ENCODE data around the gene NUMB. TPM values are rescaled to one million over a fixed set of nuclear protein-coding genes. Genes with fewer than 3 reads are reported as not detected.
A peak's percentile ranks its signal among the peaks of the same experiment; 100 is the strongest.

Gene NUMB
- total RNA-seq, 1 experiment from 2014 or later: 41.1 TPM

GRCh38 chr14:73381380-73382013 lies 76.8 kb downstream of the NUMB start:
- Histone ChIP-seq H2AFZ (ENCODE audit: low read length) (no peak overlapping the region), H3K9me3 (ENCODE audit: low read length) (no peaks in the 10 kb centered on the region), H4K20me1 (ENCODE audit: insufficient read depth, low read depth, low read length) (no peaks in the 10 kb centered on the region), H3K4me1 (ENCODE audit: low read length) (peaks cover 16% of the 10 kb centered on the region), H3K9ac (ENCODE audit: low read length) (no peak overlapping the region), H3K27me3 (ENCODE audit: low read length) (no peaks in the 10 kb centered on the region), H3K36me3 (ENCODE audit: insufficient read depth, low read length) (no peaks in the 10 kb centered on the region), H3K79me2 (ENCODE audit: low read length) (peaks cover 8% of the 10 kb centered on the region; the same call in 1 of the 2 replicates), H3K27ac (ENCODE audit: low read length) (no peak overlapping the region), H3K4me3 (ENCODE audit: low read length) (no peak overlapping the region), H3K4me2 (ENCODE audit: low read depth, low read length, poor library complexity, severe bottlenecking) (no peak overlapping the region), H3K9me2 (replicated peaks; ENCODE audit: insufficient read depth, low read length) (no peaks in the 10 kb centered on the region)
- DNase-seq: peak; percentile 57

- Histone ChIP-seq H3K9me3 (ENCODE audit: low read length) (no peaks in the 10 kb centered on the region), H3K4me3 (ENCODE audit: low read length) (no peak overlapping the region), H3K9me2 (replicated peaks; ENCODE audit: insufficient read depth, low read length) (no peaks in the 10 kb centered on the region), H3K36me3 (ENCODE audit: insufficient read depth, low read length) (no peaks in the 10 kb centered on the region), H3K79me2 (ENCODE audit: low read length) (peaks cover 12% of the 10 kb centered on the region; the same call in 1 of the 2 replicates), H4K20me1 (ENCODE audit: insufficient read depth, low read depth, low read length) (no peaks in the 10 kb centered on the region), H2AFZ (ENCODE audit: low read length) (no peak overlapping the region), H3K9ac (ENCODE audit: low read length) (no peak overlapping the region), H3K4me1 (ENCODE audit: low read length) (peaks cover 5% of the 10 kb centered on the region), H3K27me3 (ENCODE audit: low read length) (no peaks in the 10 kb centered on the region), H3K4me2 (ENCODE audit: low read depth, low read length, poor library complexity, severe bottlenecking) (no peak overlapping the region), H3K27ac (ENCODE audit: low read length) (no peak overlapping the region)
- DNase-seq: no peak
These were observed 81.8 kb downstream of the NUMB start for GRCh38 chr14:73376585-73376984.

GRCh38 chr14:73375861-73376260 lies 82.5 kb downstream of the NUMB start:
- H4K20me1 ChIP-seq (ENCODE audit: insufficient read depth, low read depth, low read length): no peaks in the 10 kb centered on the region
- no peaks in the 10 kb centered on the region for H3K4me1 ChIP-seq (ENCODE audit: low read length)
- no peaks in the 10 kb centered on the region for H3K36me3 ChIP-seq (ENCODE audit: insufficient read depth, low read length)
- H3K79me2 ChIP-seq (ENCODE audit: low read length): peaks cover 14% of the 10 kb centered on the region; the same call in 1 of the 2 replicates
- no peak overlapping the region for H3K4me2 ChIP-seq (ENCODE audit: low read depth, low read length, poor library complexity, severe bottlenecking)
- no peaks in the 10 kb centered on the region for H3K9me2 ChIP-seq (replicated peaks; ENCODE audit: insufficient read depth, low read length)
- no peak overlapping the region for H3K9ac ChIP-seq (ENCODE audit: low read length)
- DNase-seq: no peak
- no peak overlapping the region for H2AFZ ChIP-seq (ENCODE audit: low read length)
- no peaks in the 10 kb centered on the region for H3K27me3 ChIP-seq (ENCODE audit: low read length)
- no peaks in the 10 kb centered on the region for H3K9me3 ChIP-seq (ENCODE audit: low read length)
- H3K4me3 ChIP-seq (ENCODE audit: low read length): no peak overlapping the region
- H3K27ac ChIP-seq (ENCODE audit: low read length): no peak overlapping the region

GRCh38 chr14:73374218-73374617 lies 84.1 kb downstream of the NUMB start:
- no peak overlapping the region for H2AFZ ChIP-seq (ENCODE audit: low read length)
- no peaks in the 10 kb centered on the region for H4K20me1 ChIP-seq (ENCODE audit: insufficient read depth, low read depth, low read length)
- peaks cover 9% of the 10 kb centered on the region for H3K4me1 ChIP-seq (ENCODE audit: low read length)
- no peaks in the 10 kb centered on the region for H3K9me3 ChIP-seq (ENCODE audit: low read length)
- no peaks in the 10 kb centered on the region for H3K27me3 ChIP-seq (ENCODE audit: low read length)
- H3K79me2 ChIP-seq (ENCODE audit: low read length): peaks cover 15% of the 10 kb centered on the region; the same call in 1 of the 2 replicates
- no peak overlapping the region for H3K4me2 ChIP-seq (ENCODE audit: low read depth, low read length, poor library complexity, severe bottlenecking)
- no peak overlapping the region for H3K27ac ChIP-seq (ENCODE audit: low read length)
- H3K4me3 ChIP-seq (ENCODE audit: low read length): no peak overlapping the region
- H3K9me2 ChIP-seq (replicated peaks; ENCODE audit: insufficient read depth, low read length): no peaks in the 10 kb centered on the region
- DNase-seq: no peak
- no peak overlapping the region for H3K9ac ChIP-seq (ENCODE audit: low read length)
- no peaks in the 10 kb centered on the region for H3K36me3 ChIP-seq (ENCODE audit: insufficient read depth, low read length)

- Histone ChIP-seq H3K9me2 (replicated peaks; ENCODE audit: insufficient read depth, low read length) (no peaks in the 10 kb centered on the region), H3K27ac (ENCODE audit: low read length) (no peak overlapping the region), H4K20me1 (ENCODE audit: insufficient read depth, low read depth, low read length) (no peaks in the 10 kb centered on the region), H2AFZ (ENCODE audit: low read length) (no peak overlapping the region), H3K4me2 (ENCODE audit: low read depth, low read length, poor library complexity, severe bottlenecking) (no peak overlapping the region), H3K4me1 (ENCODE audit: low read length) (peaks cover 9% of the 10 kb centered on the region), H3K4me3 (ENCODE audit: low read length) (no peak overlapping the region), H3K36me3 (ENCODE audit: insufficient read depth, low read length) (no peaks in the 10 kb centered on the region), H3K79me2 (ENCODE audit: low read length) (peaks cover 7% of the 10 kb centered on the region; the same call in 1 of the 2 replicates), H3K9ac (ENCODE audit: low read length) (no peak overlapping the region), H3K27me3 (ENCODE audit: low read length) (no peaks in the 10 kb centered on the region), H3K9me3 (ENCODE audit: low read length) (no peaks in the 10 kb centered on the region)
- no peak for DNase-seq
These were observed 85.8 kb downstream of the NUMB start for GRCh38 chr14:73372529-73372928.

- no peak for DNase-seq
- Histone ChIP-seq H3K9me2 (replicated peaks; ENCODE audit: insufficient read depth, low read length) (no peaks in the 10 kb centered on the region), H3K36me3 (ENCODE audit: insufficient read depth, low read length) (no peaks in the 10 kb centered on the region), H3K27me3 (ENCODE audit: low read length) (no peaks in the 10 kb centered on the region), H2AFZ (ENCODE audit: low read length) (no peak overlapping the region), H3K4me1 (ENCODE audit: low read length) (peaks cover 9% of the 10 kb centered on the region), H4K20me1 (ENCODE audit: insufficient read depth, low read depth, low read length) (no peaks in the 10 kb centered on the region), H3K27ac (ENCODE audit: low read length) (no peak overlapping the region), H3K4me3 (ENCODE audit: low read length) (no peak overlapping the region), H3K9ac (ENCODE audit: low read length) (no peak overlapping the region), H3K4me2 (ENCODE audit: low read depth, low read length, poor library complexity, severe bottlenecking) (no peak overlapping the region), H3K79me2 (ENCODE audit: low read length) (0 out of 2 replicates have a peak, but pooled peaks cover 3% of the 10 kb centered on the region), H3K9me3 (ENCODE audit: low read length) (no peaks in the 10 kb centered on the region)
These were observed 87.8 kb downstream of the NUMB start for GRCh38 chr14:73370561-73370960.

- no peak overlapping the region for H3K9ac ChIP-seq (ENCODE audit: low read length)
- H3K9me3 ChIP-seq (ENCODE audit: low read length): no peaks in the 10 kb centered on the region
- peaks cover 9% of the 10 kb centered on the region for H3K4me1 ChIP-seq (ENCODE audit: low read length)
- no peak overlapping the region for H3K4me3 ChIP-seq (ENCODE audit: low read length)
- no peaks in the 10 kb centered on the region for H3K36me3 ChIP-seq (ENCODE audit: insufficient read depth, low read length)
- H2AFZ ChIP-seq (ENCODE audit: low read length): no peak overlapping the region; the same call in 1 of the 2 replicates
- no peaks in the 10 kb centered on the region for H3K27me3 ChIP-seq (ENCODE audit: low read length)
- 0 out of 2 replicates have a peak, but pooled peaks cover 3% of the 10 kb centered on the region for H3K79me2 ChIP-seq (ENCODE audit: low read length)
- H3K9me2 ChIP-seq (replicated peaks; ENCODE audit: insufficient read depth, low read length): no peaks in the 10 kb centered on the region
- peak; percentile 50 for DNase-seq
- peak overlapping the region; percentile 0 for H3K4me2 ChIP-seq (ENCODE audit: low read depth, low read length, poor library complexity, severe bottlenecking)
- H3K27ac ChIP-seq (ENCODE audit: low read length): peak overlapping the region; percentile 31; the same call in 1 of the 2 replicates
- no peaks in the 10 kb centered on the region for H4K20me1 ChIP-seq (ENCODE audit: insufficient read depth, low read depth, low read length)
These were observed 88.9 kb downstream of the NUMB start for GRCh38 chr14:73369428-73369827.

GRCh38 chr14:73368616-73369015 lies 89.7 kb downstream of the NUMB start:
- Histone ChIP-seq H3K9me2 (replicated peaks; ENCODE audit: insufficient read depth, low read length) (no peaks in the 10 kb centered on the region), H2AFZ (ENCODE audit: low read length) (no peak overlapping the region), H3K36me3 (ENCODE audit: insufficient read depth, low read length) (no peaks in the 10 kb centered on the region), H3K9me3 (ENCODE audit: low read length) (no peaks in the 10 kb centered on the region), H3K9ac (ENCODE audit: low read length) (no peak overlapping the region), H4K20me1 (ENCODE audit: insufficient read depth, low read depth, low read length) (no peaks in the 10 kb centered on the region), H3K27ac (ENCODE audit: low read length) (no peak overlapping the region), H3K4me3 (ENCODE audit: low read length) (no peak overlapping the region), H3K79me2 (ENCODE audit: low read length) (0 out of 2 replicates have a peak, but pooled peaks cover 3% of the 10 kb centered on the region), H3K27me3 (ENCODE audit: low read length) (no peaks in the 10 kb centered on the region), H3K4me1 (ENCODE audit: low read length) (peaks cover 9% of the 10 kb centered on the region), H3K4me2 (ENCODE audit: low read depth, low read length, poor library complexity, severe bottlenecking) (no peak overlapping the region)
- no peak for DNase-seq
